NB4 (cell line): Measurements from ENCODE around the gene SMARCD1.
"Not testable (repeated sequence)": the region's sequence is repeated elsewhere in the genome, so short reads cannot be mapped to it uniquely, and the experiment has no call there.

Source experiments
- DNase-seq: peaks from one replicate; pipeline ENCODE4 v3.0.0; 2010; ENCODE audit warnings: low read depth
- H3K4me3 ChIP-seq: one replicate; pipeline ENCODE4 v1.5.1; 2011; ENCODE audit warnings: mild to moderate bottlenecking, low read depth, low read length, moderate library complexity
- CTCF ChIP-seq: IDR thresholded peaks from one replicate; pipeline ENCODE4 v1.5.1; 2012; ENCODE audit warnings: low read depth, low read length
- MAX ChIP-seq: IDR thresholded peaks from 2 replicates; pipeline ENCODE4 v1.6.1; 2011; ENCODE audit warnings: low read depth, low read length
- MYC ChIP-seq: IDR thresholded peaks from 2 replicates; pipeline ENCODE4 v1.6.1; 2011; ENCODE audit warnings: low read depth, low read length
- POLR2A ChIP-seq: IDR thresholded peaks from 2 replicates; pipeline ENCODE4 v1.6.1; 2011; ENCODE audit warnings: mild to moderate bottlenecking; ENCODE audit not compliant: insufficient read length; ENCODE audit errors: extremely low read depth

The SMARCD1 gene

GRCh38 chr12:50077099-50077498, 8.0 kb upstream of the SMARCD1 start:
- no peak overlapping the region for H3K4me3 ChIP-seq
- DNase-seq: no peak
- TF ChIP-seq MYC: no peak
- TF ChIP-seq POLR2A: no peak
- TF ChIP-seq MAX: no peak
- no peak for TF ChIP-seq CTCF

GRCh38 chr12:50078281-50078680, 6.9 kb upstream of the SMARCD1 start:
- TF ChIP-seq CTCF: no peak
- no peak for DNase-seq
- H3K4me3 ChIP-seq: no peak overlapping the region

- H3K4me3 ChIP-seq: no peak overlapping the region
- no peak for TF ChIP-seq MAX
- TF ChIP-seq MYC: no peak
- TF ChIP-seq CTCF: no peak
- no peak for TF ChIP-seq POLR2A
- DNase-seq: no peak
These were observed 5.4 kb upstream of the SMARCD1 start for GRCh38 chr12:50079771-50080170.

- no peak overlapping the region for H3K4me3 ChIP-seq
- no peak for DNase-seq
- TF ChIP-seq POLR2A (no peak), CTCF (no peak), MAX (no peak)
These were observed 3.9 kb upstream of the SMARCD1 start for GRCh38 chr12:50081096-50081808.

GRCh38 chr12:50082644-50083043, 2.5 kb upstream of the SMARCD1 start:
- no peak for TF ChIP-seq MYC
- TF ChIP-seq CTCF: no peak
- TF ChIP-seq POLR2A: no peak
- no peak for TF ChIP-seq MAX
- DNase-seq: no peak

GRCh38 chr12:50083301-50083700, 1.8 kb upstream of the SMARCD1 start:
- no peak overlapping the region for H3K4me3 ChIP-seq
- DNase-seq: no peak
- TF ChIP-seq POLR2A (no peak), MYC (no peak), MAX (no peak), CTCF (no peak)

More at GRCh38 chr12:50082644-50083043, 2.5 kb upstream of the SMARCD1 start:
- no peak overlapping the region for H3K4me3 ChIP-seq

GRCh38 chr12:50084409-50084774, 750 bp upstream of the SMARCD1 start:
- not testable (repeated sequence) for DNase-seq

More at GRCh38 chr12:50084409-50084774, 750 bp upstream of the SMARCD1 start:
- H3K4me3 ChIP-seq: peak overlapping the region; percentile 79
